Measurements from ENCODE around the gene CCDC39. TPM values are rescaled to one million over a fixed set of nuclear protein-coding genes. Genes with fewer than 3 reads are reported as not detected.

The CCDC39 gene
- total RNA-seq, 4 donors from 2014 or later = 0.22 to 1.5 (median 0.67) TPM

- TF ChIP-seq, protein P1, sequence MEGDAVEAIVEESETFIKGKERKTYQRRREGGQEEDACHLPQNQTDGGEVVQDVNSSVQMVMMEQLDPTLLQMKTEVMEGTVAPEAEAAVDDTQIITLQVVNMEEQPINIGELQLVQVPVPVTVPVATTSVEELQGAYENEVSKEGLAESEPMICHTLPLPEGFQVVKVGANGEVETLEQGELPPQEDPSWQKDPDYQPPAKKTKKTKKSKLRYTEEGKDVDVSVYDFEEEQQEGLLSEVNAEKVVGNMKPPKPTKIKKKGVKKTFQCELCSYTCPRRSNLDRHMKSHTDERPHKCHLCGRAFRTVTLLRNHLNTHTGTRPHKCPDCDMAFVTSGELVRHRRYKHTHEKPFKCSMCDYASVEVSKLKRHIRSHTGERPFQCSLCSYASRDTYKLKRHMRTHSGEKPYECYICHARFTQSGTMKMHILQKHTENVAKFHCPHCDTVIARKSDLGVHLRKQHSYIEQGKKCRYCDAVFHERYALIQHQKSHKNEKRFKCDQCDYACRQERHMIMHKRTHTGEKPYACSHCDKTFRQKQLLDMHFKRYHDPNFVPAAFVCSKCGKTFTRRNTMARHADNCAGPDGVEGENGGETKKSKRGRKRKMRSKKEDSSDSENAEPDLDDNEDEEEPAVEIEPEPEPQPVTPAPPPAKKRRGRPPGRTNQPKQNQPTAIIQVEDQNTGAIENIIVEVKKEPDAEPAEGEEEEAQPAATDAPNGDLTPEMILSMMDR (IDR thresholded peaks at IDR 0.05; ENCODE audit: low read depth) = no peak
Observed at GRCh38 chr3:180571831-180572598, 107.3 kb downstream of the CCDC39 start.

- TF ChIP-seq, protein P1 (IDR thresholded peaks at IDR 0.05; ENCODE audit: low read depth) = no peak
Observed at GRCh38 chr3:180570238-180570637, 109.1 kb downstream of the CCDC39 start.

DNA sequence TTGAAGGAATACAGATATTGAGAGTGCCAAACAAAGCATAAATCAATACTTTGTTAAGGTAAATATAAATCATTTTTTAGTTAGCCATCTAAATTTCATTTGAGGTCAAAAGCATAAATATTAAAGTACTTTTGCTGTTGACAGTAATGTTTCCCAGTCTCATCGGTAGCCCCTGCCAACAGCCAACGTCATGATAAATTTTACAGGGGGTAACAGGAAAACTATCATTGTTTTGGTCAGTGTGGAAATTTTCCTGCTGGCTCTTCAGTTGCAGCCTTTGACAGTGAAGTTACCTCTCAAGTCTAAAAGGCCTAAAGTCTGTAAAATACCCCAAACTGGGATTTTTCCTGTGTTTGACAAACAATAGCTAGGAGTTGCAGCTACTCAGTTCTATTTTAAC, 114.6 kb downstream of the CCDC39 start:
- TF ChIP-seq, protein P1 (IDR thresholded peaks at IDR 0.05; ENCODE audit: low read depth) = no peak

Small RNA genes within 50 kb of the gene (small RNA-seq; reads per million reads assigned to genes)
- gene AC068298.1 (not detected), gene RNU6-486P (not detected)

Other genes with a start within 250 kb of the CCDC39 start
- gene TTC14, start 77.3 kb downstream of the CCDC39 start, total RNA-seq = 10 to 100 TPM; 37.3 to 57.3 (median 43.8) TPM
- 100 to 1,000 TPM; 120 to 169 (median 130) TPM for gene FXR1, start 233.2 kb upstream of the CCDC39 start, total RNA-seq

Measured in subcutaneous adipose tissue (tissue), 4 donors.